Thoracic aorta (tissue), 2 donors: ENCODE results near the gene OR2T10. TPM values are rescaled to one million over a fixed set of nuclear protein-coding genes. Genes with fewer than 3 reads are reported as not detected.

Source experiments
- ATAC-seq: fragments of 150-250 bp; one replicate; pipeline ENCODE4 v1.8.0; 2017; ENCODE audit warnings: low read depth; ENCODE audit not compliant: insufficient number of reproducible peaks, low FRiP score
- DNase-seq: peaks from one replicate; pipeline ENCODE4 v3.0.0-alpha.2; 2020; ENCODE audit warnings: low spot score
- H3K27ac ChIP-seq, 2 donors: fragments of 200-600 bp; sonication (generic); 1 replicate in 1 of 2; 2 replicates in 1 of 2; pipeline ENCODE4 v1.5.1; 2016; ENCODE audit warnings: mild to moderate bottlenecking in 2 of 2, moderate library complexity in 2 of 2
- H3K27me3 ChIP-seq: fragments of 200-600 bp; sonication (generic); replicated peaks from 2 replicates; pipeline ENCODE4 v1.6.0; 2016; ENCODE audit warnings: mild to moderate bottlenecking; ENCODE audit not compliant: insufficient read depth
- H3K36me3 ChIP-seq: fragments of 200-600 bp; sonication (generic); one replicate; pipeline ENCODE4 v1.5.1; 2016
- H3K4me1 ChIP-seq, 2 donors: fragments of 200-600 bp; sonication (generic); 1 replicate in 1 of 2; 2 replicates in 1 of 2; pipeline versions ENCODE4 v1.5.1 to v1.6.0; 2016; ENCODE audit warnings: low read depth in 2 of 2, mild to moderate bottlenecking in 1 of 2; ENCODE audit not compliant: control insufficient read depth in 1 of 2
- H3K4me3 ChIP-seq: fragments of 200-600 bp; sonication (generic); 2 replicates; pipeline ENCODE4 v1.5.1; 2016; ENCODE audit warnings: mild to moderate bottlenecking
- H3K9me3 ChIP-seq: fragments of 200-600 bp; sonication (generic); 2 replicates; pipeline ENCODE4 v1.5.1; 2016
- total RNA-seq, 2 donors: library from RNA; depleted of rRNA; stranded (reverse); fragments of >200 nt; gene quantifications; one replicate each; pipeline versions ENCODE4 v1.1.0 to v1.2.3, GENCODE V29; 2016
- TF ChIP-seq, protein P1 (sequence below): fragments of 200-600 bp; sonication (generic); IDR thresholded peaks from one replicate; pipeline ENCODE4 v1.5.1; 2019; ENCODE audit warnings: antibody characterized with exemption

Gene OR2T10
- total RNA-seq, 2 donors from 2014 or later: not detected

DNA sequence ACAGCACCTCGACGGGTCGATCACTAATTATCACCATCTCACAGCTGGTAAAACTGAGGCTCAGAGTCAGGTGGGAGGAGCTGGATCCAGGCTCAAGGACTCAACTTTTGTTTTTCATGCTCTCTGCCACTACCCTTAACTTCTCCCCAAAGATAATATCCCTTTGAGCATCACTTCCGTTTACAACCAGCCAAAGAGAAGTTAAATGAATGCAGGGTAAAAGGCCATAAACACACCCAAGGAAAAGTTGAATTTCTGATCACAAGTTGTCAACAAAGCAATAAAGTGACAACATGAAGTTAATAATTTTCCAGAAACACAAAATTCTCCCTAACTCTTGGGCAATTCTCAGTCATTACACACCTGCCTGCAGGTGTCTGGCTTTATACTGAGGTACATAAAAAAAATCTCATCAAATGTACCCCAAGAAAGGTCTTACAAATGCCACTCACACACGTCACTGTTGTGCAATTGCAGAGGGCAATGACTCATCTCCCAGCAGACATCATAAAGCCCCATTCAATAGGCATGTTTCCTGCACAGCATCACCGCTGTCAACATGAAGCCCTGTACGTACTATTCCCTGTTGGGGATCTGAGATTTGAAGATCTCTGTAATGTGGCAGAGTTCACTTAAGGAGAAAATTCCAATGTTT is 34.0 kb upstream of the OR2T10 start:
- H3K4me1 ChIP-seq: no peaks in the 10 kb centered on the region
- H3K36me3 ChIP-seq: no peaks in the 10 kb centered on the region
- DNase-seq: no peak
- H3K9me3 ChIP-seq: no peaks in the 10 kb centered on the region
- no peak for ATAC-seq
- TF ChIP-seq, protein P1, sequence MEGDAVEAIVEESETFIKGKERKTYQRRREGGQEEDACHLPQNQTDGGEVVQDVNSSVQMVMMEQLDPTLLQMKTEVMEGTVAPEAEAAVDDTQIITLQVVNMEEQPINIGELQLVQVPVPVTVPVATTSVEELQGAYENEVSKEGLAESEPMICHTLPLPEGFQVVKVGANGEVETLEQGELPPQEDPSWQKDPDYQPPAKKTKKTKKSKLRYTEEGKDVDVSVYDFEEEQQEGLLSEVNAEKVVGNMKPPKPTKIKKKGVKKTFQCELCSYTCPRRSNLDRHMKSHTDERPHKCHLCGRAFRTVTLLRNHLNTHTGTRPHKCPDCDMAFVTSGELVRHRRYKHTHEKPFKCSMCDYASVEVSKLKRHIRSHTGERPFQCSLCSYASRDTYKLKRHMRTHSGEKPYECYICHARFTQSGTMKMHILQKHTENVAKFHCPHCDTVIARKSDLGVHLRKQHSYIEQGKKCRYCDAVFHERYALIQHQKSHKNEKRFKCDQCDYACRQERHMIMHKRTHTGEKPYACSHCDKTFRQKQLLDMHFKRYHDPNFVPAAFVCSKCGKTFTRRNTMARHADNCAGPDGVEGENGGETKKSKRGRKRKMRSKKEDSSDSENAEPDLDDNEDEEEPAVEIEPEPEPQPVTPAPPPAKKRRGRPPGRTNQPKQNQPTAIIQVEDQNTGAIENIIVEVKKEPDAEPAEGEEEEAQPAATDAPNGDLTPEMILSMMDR: no peak
- H3K4me3 ChIP-seq: no peak overlapping the region
- H3K27me3 ChIP-seq: no peaks in the 10 kb centered on the region
- no peak overlapping the region for H3K27ac ChIP-seq

DNA sequence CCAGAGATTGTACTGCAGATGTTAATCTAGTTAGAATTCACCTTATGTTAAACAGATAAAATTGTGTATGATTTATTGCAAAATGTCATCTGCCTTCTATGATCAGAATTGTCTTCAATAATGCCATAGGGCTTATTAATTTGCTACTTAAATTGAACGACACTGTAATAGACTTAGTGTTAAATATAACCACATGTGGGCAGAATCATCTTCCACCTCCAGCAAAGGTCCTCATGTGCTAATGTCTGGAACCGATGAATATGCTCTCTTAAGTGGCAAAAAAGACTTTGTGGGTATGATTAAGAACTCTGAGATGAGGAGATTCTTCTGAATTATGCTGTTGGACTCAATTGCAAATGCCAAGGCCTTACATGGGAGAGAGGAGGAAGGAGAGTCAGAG is 33.1 kb upstream of the OR2T10 start:
- Histone ChIP-seq H3K4me1 (no peaks in the 10 kb centered on the region), H3K9me3 (no peaks in the 10 kb centered on the region), H3K27ac (no peak overlapping the region), H3K4me3 (no peak overlapping the region), H3K36me3 (no peaks in the 10 kb centered on the region), H3K27me3 (no peaks in the 10 kb centered on the region)
- TF ChIP-seq, protein P1: no peak
- DNase-seq (no peak), ATAC-seq (no peak)

DNA sequence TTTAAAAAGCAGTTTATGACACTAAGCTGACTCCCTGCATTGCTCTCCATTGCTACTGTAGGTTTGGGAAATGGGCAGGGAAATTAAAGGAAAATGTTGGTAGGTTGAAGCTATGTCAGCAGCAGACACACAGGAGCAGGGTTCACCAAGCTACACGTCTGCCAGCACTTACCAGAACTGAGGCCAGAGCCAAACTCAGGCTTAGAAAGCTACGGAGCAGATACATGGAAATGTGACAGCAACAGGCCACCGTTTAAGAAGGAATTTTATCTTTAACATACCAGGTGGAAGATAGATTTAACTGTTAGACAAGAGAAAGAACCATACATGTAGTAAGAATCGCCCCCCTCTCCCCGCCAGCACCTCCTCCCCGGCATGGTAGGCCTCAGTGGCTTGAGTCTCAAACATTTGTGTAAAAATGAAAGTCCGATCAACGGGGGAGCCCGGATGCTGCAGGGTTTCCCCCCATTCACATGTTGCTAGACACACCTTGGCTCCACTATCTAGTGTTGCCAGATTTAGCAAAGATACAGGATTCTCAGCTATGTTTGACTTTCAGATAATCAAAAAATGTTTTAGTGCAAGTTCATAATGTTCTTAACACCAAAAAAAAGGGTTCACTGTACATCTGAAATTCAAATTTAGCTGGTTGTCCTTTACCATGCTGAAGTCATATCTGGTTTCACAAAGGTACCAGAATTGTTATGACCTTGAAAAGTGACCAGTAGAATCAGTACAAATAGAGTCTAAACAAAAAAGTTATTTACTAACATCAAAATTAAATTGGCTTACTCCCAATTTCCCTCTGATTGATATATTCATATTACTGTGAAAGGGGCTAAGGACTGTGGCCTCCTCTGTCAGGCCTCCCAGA is 30.7 kb upstream of the OR2T10 start:
- TF ChIP-seq, protein P1: no peak
- Histone ChIP-seq H3K9me3 (no peaks in the 10 kb centered on the region), H3K27ac (no peak overlapping the region), H3K27me3 (no peaks in the 10 kb centered on the region), H3K36me3 (no peaks in the 10 kb centered on the region), H3K4me1 (no peaks in the 10 kb centered on the region), H3K4me3 (no peak overlapping the region)
- no peak for DNase-seq
- ATAC-seq: no peak

DNA sequence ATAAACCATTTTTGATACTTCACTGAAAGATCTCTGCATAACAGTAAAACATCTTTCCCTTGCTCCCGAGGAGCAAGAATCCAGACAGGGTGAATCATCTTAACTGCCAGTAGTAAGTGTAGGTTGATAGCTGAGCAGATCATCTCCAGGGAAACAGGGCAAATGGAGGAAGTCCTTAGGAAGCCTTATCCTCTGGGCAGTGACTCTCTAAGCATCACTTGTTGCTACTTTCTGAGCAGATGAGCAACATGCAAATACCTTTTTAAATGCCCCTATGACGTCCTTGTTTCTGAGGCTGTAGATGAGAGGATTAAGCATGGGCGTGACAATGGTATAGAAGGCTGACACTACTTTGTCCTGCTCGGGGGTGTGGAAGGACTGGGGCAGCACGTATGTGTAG is 28.5 kb upstream of the OR2T10 start:
- ATAC-seq (no peak), DNase-seq (no peak)
- Histone ChIP-seq H3K4me3 (no peak overlapping the region), H3K9me3 (no peaks in the 10 kb centered on the region), H3K36me3 (no peaks in the 10 kb centered on the region), H3K27ac (no peak overlapping the region), H3K27me3 (no peaks in the 10 kb centered on the region), H3K4me1 (no peaks in the 10 kb centered on the region)
- TF ChIP-seq, protein P1: no peak

DNA sequence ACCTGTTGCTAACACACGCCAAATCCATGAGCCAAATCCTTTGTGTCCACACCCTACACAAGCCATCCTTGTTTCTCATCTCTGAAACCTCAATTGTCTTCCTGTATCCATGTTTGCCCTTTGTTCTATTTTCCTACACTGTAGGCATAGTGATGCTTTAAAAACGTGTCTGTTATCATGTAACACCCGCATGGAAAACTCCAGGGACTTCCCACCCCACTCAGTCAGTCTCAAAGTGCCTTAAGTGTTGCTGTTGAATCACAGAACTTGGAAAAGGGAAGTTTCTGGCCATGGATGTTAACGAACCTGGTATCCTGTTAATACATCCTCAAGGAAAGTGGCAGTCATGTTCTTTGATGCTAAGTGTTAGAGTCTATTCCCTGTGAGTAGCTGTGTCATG is 27.7 kb upstream of the OR2T10 start:
- Histone ChIP-seq H3K9me3 (no peaks in the 10 kb centered on the region), H3K4me1 (no peaks in the 10 kb centered on the region), H3K27ac (no peak overlapping the region), H3K36me3 (no peaks in the 10 kb centered on the region), H3K4me3 (no peak overlapping the region), H3K27me3 (no peaks in the 10 kb centered on the region)
- TF ChIP-seq, protein P1: no peak
- DNase-seq (no peak), ATAC-seq (no peak)
